HG02943 (cell line): Measurements from ENCODE around the gene PGF.

Experiments
- ATAC-seq: cut with Tn5 transposase; IDR thresholded peaks from one replicate; pipeline ENCODE4 v1.9.1; 2021; ENCODE audit warnings: mild to moderate bottlenecking, low read depth, moderate library complexity; ENCODE audit not compliant: unreplicated experiment

The PGF gene

DNA sequence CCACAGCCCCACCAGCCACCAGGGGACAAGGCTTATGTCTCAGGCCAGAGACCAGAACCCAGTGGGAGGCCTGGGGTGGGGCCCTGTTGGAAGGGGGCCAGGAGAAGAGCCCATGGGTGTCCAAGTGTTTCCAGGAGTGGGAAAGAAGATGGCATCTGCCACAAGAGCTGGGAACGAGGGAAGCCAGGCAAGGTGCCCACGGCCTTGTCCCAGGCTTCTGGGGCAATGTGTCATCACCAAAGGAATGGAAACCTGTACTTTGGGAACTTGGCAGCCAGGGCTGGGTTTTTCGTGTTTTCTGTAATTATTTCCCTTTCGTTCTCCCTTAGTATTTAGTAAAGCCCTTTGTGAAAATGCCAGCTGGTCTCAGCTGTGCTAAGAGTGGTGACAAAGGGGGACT lies 5.3 kb upstream of the PGF start:
- no peak for ATAC-seq

DNA sequence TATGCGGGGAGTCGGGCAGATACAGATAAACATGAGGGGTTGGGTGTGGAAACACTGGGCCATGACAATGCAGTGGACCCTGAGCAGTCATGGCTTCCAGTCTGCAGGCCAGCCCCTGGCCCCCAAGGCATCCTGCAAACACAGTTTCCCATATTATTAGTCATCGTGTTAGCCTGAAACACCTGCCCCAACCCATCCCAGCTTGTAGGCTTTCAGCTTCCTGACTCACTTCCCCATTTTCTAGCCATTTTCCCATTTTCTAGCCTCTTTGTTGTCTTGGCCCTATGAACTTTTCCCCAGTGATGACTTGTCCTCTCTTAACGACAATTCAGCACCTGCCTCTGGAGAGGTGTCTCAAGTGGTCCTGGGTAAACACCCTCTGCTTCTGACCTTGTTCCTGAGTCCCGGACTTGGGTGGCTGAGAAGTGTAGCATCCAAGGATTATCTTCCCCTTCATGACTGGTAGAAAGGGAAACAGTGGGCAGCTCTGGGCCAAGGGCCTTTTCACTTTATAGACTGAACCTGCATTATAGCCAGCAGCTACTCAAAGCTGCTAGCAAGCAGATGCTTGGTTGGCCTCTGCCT lies 4.3 kb upstream of the PGF start:
- no peak for ATAC-seq

DNA sequence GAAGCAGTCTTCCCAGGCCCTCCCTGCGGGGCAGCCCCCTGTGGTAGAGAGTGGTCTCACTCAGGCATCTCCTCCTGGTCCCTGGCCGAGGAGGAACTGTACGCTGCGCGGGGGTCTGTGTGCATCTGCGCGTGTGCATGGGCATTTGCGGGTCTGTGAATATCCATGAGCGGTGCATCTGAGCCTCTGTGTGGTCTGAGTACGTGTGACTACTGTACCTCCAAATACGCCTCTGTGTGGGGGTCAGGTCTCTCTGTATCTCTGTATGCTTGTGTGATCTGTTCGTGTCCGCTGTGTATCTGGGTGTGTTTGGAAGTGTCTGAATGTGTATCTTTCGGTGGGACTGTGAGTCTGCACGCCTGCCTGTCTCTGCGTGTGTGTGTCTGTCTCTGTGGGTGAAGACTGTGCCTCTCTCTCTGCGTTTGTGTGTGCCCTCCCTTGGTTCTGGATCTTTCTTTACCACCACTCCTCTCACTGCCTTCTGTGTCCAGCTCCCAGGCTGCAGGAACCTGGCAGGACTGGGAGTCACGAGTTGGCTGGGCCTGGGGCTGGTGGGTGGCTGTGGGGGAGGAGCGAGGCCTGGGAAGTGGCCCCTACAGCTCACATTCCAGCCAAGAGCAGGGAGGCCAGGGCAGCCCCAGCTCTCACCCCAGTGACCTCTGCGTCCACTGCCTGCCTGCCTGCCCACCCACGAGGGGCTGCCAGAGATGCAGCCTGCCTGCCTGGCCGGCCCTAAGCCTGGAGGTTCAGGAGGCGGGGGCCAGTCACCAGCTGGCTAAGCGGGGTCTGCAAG lies 1.1 kb upstream of the PGF start:
- ATAC-seq = no peak

DNA sequence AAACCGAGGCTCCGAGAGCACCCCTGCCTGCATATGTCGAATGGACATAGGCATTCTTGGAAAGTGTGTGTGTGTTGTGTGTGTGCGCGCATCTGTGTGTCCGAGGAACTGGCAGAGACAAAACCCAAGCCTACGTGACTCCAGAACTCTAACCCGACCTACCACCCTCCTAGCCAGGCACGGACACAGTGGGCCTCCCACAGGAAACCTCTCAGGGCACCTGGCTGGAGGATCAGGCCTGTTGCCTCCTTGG lies 556 bp upstream of the PGF start:
- no peak for ATAC-seq

DNA sequence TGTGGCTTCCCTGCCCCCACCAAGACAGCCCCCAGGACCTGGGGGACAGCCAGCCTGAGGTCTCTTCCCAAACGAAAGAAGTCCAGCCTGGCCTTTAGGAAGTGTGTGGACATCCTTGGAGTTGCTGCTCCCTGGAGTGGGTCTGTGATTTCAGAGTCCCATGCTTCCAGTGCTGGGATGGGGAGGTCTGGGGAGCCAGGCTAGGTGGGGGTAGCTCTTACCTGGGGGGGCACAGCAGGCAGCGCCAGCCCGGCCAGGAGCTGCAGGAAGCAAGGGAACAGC lies 509 bp downstream of the PGF start:
- no peak for ATAC-seq

DNA sequence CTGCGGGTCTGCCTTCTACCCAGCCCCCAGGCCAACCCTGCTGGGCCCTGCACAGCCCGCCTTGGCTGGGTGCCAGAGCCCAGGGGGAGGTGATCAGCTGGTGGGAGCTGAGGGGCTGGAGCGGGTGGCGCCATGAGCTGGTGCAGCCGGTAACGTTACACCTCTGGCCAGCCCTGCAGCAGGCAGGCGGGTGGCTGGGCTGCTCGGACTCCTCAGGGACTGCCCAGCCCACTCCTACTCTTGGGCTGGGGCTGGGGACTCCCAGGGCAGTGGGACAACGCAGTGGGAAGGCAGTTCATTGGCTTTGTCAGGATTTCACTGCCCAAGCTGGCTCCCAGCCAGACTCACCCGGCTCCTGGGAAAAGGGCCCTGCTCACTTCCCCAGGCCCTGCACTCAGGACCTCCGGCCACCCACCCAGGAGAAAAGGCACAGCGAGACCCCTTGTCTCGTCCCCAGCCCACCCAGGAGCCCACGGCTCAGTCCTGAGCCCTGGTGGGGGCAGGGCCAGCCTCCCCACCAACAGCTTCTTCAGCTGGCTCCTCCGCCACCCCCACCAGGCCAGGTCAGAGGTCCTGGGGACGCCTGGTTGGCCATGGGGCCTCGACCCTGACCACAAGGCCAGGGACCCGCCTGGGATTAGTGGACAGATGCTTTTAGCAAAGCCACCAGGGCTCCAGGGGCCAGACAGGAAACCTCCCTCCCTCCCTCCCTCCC lies 1.0 kb downstream of the PGF start:
- ATAC-seq = no peak

DNA sequence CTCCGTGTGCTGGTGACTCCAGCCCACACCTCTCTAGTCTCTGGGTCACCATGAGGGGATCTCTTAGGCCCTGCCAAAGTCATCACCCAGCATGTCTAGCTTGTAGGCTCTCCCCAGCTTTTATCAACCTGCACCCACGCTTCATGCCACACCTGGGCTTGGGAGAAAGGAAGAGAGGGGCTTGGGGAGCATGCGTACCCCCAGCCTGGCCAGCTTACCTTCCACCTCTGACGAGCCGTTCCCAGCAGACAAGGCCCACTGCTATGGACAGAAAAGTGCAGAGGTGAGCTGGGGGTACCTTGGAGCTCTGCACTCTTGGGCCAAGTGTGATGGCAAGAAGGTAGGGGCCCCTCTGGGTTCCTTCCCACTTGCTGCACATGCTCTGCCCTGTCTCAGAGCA lies 1.7 kb downstream of the PGF start:
- no peak for ATAC-seq

DNA sequence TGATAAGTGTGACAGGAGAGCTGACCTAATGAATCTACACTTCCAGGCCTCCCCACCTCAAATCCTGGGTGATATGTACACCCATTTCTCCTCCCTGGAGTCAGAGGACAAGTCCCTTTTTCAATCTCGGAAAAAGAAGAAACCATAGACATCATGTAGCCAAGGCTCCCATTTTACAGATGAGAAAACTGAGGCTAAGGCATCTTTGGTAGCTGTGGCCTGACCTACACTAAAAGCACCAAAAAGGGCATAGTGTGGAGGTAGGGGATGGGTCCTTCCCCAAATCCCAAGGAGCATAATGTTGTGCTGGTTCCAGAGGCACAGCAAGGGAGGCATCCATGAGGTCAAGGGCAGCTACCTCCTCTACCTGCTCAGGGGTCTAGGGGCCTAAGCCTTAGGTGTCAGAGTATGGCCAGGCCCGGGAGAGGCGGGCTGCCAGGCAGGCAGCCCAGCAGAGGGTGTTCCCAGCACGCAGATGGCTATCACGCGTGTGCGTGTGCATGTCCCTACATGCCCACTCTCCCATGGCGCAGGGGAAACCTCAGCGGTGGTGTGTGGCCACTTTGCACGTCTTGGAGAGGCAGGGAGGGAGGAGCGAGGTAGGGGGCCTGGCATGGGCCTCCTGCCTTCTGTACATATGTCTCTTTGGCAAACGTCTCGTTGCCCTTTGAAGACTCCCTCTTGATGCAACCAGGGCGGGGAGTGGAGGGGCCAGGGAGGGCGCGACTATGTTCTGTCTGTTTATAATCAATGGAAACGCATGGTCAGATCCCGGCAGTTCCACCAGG lies 2.5 kb downstream of the PGF start:
- no peak for ATAC-seq

DNA sequence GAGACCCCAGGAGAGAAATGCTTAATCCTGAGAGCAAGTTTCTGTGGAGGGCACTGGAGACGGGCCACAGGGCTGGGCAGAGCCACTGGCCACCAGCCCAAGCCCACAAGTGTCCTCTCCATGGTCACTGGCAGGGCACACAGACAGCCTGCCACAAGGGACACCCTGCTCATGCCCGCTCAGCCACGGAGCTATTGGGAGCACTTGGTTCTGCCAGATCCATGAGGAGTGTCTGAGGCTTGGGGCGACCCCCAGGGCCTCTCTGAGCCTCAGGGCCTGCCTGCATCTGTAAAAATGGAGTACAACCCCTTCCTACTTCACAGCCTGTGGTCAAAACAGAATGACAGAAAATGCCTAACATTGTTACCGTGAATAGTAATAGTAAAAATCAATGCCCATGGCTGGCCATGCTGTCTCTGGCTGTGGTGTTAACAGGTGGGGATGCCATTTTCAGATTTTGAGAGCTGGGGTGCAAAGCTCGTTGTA lies 3.2 kb downstream of the PGF start:
- no peak for ATAC-seq

DNA sequence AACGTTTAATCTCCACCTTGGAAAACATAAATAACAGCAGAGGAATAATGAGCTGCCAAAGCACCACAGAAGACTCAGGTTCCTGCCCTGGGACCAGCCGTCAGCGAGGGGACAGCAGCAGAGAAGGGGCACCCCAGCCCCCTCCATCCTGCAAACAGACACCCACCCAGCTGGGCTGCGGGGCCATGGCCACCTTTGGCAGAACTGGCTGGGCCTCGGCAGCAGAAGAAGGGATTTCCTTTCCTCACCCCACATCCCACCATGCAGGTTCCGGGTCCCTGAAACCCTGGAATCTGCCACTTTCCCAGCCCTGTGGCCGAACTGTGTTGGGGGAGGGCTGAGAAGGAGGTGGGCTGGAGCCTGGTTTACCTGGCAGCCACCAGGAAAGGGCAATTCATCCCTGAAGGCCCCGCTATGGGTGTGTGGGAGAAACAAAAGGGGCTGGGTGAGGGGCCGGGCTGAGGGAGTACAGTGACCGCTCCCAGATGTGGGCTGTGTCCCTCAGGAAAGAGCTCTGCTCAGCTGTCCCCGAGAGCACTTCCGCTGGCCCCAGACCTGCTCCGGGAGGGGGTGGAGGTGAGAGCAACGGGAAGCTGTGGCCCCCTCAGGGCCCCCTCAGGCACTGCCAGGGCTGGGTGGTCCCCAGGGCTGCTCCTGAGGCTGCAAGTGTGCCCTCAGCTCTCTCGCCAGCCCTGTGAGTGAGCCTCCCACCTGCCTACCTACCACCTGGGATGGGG lies 3.8 kb downstream of the PGF start:
- ATAC-seq = no peak

DNA sequence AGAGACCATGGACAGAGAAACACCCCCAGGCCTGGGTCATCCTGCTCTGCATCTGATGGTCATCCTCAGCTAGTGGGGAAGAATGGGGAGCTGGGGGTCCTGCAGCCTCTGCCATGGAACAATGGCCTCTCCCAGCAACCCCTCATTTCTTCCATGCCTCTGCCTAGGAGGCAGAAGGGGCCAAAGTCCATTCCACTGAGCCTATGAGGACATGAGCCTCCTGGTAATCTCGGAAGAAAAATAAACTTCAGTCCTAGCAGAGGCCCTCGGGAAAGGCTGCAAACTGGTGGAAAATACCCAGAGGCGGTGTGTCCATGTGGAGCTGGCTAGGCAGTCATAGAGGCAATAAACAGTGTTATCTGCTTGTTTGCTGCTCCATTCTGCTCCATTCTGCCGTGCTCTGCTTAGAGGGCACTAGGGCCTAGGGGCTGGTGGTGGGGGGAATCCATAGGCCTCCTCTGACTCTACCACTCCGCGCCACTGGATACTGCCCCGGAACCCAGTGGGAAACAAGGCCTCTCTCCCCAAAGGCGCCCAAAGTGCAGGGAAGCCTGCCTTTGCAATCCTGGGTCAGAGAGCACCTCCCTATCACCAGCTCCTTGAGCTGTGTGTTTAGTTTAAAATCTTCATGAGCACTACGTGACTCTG lies 4.5 kb downstream of the PGF start:
- no peak for ATAC-seq

DNA sequence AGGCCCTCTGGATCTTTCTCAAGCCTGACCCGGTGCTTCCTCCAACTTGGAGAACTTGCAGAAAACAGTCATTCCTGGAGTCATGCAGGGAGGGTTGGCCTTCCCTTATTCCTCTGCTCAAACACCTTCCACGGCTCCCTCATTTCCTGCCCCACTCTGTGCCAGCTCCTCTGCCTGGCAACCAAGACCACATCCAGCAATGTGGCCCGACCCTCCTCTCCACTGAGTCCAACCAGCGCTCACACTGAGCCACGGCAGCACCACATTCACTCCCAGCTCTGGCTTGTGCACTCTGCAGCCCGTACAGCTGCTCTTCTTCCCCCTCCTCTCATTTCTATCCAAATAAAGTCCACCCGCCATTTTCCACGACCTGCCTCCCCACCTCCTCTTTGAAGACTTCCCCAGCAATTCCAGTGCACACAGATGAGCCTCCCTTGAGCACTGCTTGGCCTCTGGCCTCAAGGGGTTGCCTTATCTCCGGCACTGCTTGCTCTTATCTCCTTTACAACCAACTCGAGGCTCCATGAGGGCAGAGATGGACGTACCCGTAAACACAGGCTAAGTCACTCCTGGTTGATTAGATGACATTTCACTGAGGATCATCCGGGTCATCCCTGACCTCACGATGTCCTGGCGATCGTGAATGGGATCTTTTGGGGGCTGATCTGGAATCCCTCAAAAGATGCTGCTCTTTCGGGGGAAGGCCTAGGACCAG lies 5.4 kb downstream of the PGF start:
- no peak for ATAC-seq

DNA sequence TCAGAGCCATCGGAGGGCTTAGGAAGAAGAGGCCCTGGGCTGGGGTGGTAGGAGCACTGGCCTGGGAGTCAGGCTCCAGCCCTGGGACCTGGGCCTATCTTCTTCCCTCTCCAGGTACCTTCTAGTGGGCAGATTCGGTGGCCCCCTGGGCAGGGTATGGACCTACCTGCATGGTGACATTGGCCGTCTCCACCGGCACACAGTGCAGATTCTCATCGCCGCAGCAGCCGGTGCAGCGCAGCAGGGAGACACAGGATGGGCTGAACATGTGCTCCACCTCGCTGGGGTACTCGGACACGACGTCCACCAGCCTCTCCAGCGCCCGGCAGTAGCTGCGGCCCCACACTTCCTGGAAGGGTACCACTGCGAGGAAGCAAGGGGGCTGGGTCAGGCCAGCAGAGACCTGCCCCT lies 6.2 kb downstream of the PGF start:
- no peak for ATAC-seq

DNA sequence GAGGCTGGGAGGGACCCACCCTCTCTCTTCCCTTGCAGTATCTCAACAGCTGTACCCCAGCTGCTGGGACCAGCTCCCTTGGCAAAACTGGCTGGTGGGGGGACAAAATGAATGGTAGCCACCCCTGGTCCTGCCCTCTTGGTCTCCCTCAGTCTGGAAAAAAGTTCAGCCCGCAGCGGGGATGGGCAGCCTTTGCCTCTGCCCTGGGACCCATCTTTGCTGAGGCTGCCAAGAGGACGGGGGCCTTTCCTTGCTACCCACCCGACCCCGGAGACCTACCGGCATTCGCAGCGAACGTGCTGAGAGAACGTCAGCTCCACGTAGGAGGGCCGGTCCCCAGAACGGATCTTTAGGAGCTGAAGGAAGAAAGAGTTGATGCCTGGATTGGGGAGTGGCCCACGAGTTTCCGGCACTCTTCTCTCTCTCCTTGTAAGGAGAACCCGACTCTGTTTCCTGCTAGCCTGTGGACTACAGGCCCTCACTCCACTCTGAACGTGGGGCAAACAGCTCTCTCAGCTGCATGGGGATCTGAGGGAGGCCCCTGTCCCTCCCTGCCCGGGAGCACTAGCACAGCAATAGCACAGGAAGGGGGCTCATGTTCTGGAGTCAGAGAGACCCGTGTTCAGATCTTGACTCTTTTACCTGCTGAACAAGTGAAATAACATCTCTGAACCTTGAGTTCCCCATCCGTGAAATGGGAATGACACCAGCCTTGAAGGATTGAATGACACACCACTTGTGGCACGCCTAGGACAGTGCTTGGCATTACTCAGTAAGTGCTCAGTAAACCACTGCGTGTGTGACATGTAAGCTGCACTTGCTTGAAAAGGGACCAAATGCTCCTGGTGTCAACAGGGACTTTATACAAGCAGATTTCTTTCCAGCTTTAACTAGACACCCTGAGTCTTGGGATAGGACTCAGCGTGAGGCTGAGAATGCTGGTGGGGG lies 6.9 kb downstream of the PGF start:
- no peak for ATAC-seq

DNA sequence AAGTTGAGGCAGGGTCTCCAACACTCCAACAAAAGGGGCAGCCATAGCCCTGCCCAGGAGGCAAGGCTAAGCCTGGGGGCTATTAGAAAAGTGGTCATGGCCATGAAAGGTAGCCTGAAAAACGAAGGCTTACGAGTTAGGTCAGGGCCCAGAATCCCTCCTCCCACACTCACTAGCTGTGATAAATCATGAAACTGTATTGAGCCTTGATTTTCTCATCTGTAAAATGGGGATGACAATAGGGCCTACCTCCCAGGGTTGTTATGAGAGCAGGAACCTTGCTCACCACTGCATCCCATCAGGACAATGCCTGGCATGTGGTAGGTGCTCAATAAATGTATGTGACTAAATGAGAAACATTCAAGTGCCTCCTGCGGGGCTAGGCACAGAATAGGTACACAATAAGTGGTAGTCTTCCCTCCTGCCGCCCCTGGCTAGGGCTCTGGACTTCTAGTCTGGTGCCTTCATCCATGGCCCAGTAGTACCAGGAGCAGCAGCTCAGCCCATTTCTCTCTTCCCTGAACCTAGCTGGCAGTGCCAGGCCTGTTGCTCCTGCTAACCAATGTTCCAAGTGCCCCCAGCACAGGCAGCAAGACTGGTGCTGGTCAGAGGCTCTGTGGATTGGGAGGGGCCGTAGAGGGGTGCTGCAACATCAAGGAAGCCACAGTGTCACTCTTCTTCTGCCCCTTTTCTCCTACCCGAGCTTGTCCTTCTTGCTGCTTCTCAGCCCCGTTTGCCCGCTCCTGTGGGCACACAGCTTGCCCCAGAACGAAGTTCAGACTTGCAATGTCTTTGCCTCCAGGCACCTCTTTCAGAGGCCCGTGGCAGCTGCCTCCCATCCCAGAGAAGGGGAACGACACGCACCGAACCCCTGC lies 7.8 kb downstream of the PGF start:
- ATAC-seq = no peak

DNA sequence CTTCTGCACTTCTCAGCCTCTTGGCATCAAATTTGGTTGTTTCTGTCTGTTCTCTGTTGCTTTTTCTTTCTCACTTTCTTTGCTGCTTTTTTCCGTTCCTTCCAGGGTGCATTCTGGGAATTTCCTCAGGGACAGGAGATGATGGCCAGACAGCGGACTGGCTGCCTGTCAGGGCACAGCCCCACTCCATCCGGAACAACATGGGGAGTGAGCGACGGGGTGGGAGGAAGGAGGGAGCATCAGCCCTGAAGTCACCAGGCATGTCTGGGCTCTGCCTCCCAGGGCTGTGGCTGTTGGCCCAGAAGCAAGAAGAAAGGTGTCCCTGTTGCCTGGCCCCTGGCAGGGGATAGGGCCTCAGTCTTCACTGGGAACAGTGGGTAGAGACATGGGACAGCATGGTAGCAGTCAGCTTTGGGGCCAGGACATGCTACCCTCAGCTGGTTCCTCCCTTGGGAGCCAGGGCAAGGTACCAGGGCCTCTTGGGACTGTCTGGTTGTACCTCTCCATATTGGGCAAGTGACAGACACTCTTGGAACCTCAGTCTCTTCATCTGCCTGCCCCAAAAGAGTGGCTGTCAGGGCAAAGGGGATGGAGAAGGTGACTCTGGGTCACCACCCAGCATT lies 8.6 kb downstream of the PGF start:
- no peak for ATAC-seq
